AG20443 (cell line): Measurements from ENCODE around the gene LAIR1.
A peak's percentile ranks its signal among the peaks of the same experiment; 100 is the strongest.
"Not testable (repeated sequence)": the region's sequence is repeated elsewhere in the genome, so short reads cannot be mapped to it uniquely, and the experiment has no call there.

ENCODE experiments used
- DNase-seq: peaks from one replicate; pipeline ENCODE4 v3.0.0; 2012; ENCODE audit warnings: low spot score, mixed read lengths

The LAIR1 gene

GRCh38 chr19:54341295-54341694 lies 23.4 kb downstream of the LAIR1 start:
- DNase-seq = no peak

GRCh38 chr19:54339646-54340358 lies 24.9 kb downstream of the LAIR1 start:
- DNase-seq = no peak

DNA sequence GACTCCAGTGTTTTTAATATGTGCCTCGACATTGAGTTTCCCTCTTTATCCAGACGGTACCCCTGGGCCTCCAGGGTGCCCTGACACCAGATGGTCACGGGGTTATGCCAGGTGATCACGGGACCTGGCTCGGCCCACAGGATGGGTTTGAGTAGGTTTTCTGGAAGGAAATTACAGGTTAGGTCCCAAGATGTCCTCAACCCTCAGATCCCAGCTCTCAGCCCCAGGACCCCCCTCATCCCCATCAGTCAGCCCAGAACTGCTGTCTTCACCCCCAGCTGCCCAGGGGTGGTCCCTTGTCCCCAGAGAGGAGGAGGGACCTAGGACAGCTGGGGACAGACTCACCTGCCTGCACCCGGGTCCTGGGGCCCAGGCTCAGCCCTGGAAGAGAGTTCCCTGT lies 26.2 kb downstream of the LAIR1 start:
- no peak for DNase-seq

- no peak for DNase-seq
These were observed 26.9 kb downstream of the LAIR1 start for GRCh38 chr19:54337858-54338230.

- no peak for DNase-seq
These were observed 27.6 kb downstream of the LAIR1 start for GRCh38 chr19:54336893-54337857.

DNA sequence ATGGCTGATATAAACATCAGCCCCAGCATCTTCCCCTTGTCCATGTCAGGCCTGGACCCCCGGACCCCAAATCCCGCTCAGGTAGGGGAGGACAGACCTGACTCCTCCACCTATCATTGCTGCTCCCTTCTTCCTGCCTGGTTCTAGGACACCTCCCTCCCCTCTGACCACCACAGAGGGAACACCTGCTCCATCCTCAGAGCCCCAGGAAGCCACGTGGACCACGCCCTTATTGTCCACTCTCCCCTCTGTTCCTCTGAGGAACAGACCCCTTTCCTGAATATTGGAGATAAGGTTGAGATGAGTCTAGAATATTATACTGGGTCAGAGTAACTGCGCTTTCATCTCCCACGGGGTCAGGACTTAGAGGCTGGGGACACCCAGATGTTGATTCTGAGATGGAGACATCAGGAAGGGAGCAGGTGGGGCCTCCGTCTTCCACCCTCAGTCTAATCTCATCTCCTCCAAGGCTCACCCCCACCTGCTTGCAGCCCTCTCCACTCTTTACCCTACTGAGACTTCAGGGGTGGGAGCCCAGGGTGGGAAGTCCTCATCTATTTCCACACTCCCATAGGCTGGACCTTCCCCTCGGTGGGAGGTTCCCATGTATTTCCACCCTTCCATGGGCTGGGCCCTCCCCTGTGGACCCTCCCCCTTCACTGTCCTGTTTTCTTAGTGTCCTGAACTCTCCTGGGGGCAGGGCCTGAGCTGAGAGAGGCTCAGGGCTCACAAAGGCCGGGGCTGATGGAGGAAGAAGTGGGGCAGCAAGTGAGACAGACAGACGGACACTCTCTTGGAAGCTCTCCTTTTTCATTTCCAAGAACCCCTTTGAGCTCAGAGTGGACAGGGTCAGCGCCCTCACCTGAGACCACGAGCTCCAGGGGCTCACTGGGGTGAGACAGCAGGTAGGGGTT lies 28.5 kb downstream of the LAIR1 start:
- DNase-seq = no peak

DNA sequence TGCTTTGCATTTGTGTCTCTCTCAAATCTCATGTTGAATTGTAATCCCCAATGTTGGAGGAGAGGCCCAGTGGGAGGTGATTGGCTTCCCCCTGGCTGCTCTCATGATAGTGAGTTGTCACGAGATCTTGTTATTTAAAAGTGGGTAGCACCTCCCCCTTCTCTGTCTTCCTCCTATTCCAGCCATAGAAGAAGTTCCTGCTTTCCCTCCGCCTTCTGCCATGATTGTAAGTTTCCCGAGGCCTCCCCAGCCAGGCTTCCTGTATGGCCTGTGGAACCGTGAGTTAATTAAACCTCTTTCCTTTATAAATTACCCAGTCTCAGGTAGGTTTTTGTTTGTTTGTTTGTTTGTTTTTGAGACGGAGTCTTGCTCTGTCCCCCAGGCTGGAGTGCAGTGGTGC lies 29.6 kb downstream of the LAIR1 start:
- DNase-seq = no peak

DNA sequence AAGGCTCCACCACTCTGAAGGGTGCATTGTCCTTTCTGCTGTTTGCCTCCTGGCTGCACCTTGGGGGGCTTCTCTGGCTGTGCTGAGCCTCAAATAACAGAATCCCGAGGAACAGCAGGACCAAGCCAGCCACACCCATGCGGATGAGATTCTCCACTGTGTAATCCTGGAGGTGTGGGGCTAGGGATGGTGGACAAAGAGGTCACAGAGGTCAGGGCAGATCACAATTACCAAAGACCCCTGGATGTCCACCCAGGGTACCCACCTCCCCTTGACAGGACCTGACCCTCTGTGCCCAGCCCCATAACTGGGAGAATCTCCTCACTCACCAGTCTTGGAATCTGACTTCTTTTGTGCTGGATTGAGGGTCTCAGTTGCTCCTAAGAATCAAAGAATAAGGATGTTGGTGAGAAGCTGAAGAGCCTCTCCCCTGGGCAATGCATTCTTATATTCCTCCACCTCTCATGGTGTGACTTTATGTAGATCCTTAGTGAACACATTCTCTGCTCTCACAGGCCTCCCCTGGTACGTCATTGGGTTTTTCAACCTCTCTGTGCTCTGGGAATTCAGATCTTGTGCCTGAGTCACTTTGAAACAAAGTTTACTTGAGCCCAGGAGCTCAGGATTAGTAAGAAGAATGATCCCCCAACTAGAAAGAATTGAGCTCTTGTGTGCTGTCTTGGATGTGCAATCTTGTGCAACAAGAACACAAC lies 31.0 kb downstream of the LAIR1 start:
- DNase-seq = no peak

DNA sequence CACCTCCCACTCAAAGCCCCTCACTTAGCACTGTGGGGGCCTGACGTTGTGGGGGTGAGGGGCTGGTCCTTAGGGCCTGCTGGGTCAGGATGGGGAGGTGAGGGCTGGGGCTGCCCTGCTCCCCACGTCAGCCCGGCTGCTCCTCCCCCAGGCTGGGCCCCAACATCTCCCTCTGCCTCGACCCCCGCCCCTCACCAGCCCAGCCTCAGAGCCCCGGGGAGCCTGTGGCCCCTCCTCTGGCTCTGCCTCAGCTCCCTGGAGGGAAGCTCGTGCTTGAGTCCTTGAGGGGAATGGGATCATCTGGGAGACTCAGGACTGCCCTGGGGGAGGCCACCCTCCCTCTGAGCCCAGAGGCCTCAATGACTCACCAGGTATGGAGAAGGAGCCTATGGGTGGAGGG lies 32.6 kb downstream of the LAIR1 start:
- DNase-seq = no peak

GRCh38 chr19:54331626-54332025 lies 33.1 kb downstream of the LAIR1 start:
- DNase-seq = no peak

- DNase-seq = no peak
These were observed 35.1 kb downstream of the LAIR1 start for GRCh38 chr19:54329476-54330165.

- DNase-seq = not testable (repeated sequence)
These were observed 36.0 kb downstream of the LAIR1 start for GRCh38 chr19:54328781-54329180.

GRCh38 chr19:54325631-54326030 lies 39.1 kb downstream of the LAIR1 start:
- no peak for DNase-seq

DNA sequence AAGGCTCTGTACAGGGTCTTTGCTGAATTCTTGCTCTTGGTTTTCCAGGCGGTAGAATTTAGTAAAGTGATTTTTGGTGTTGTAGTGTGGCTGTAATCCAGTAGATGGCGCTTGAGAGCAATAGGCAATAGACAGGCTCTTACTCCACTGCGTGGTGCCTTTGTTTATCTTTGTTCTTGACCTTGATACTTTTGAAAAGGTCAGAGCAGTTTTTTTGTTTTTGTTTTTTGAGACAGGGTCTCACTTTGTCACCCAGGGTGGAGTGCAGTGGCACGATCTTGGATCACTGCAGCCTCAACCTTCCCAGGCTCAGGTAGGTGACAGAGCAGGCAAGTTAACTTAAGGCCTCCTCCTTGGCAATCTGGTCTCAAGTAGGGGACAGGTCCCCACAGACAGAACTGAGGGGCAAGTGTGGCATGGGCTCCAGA lies 39.5 kb downstream of the LAIR1 start:
- peak; percentile 53 for DNase-seq

- DNase-seq = no peak
These were observed 40.7 kb downstream of the LAIR1 start for GRCh38 chr19:54324071-54324470.

- DNase-seq = not testable (repeated sequence)
These were observed 41.8 kb downstream of the LAIR1 start for GRCh38 chr19:54322934-54323333.

GRCh38 chr19:54322295-54322694 lies 42.4 kb downstream of the LAIR1 start:
- DNase-seq = not testable (repeated sequence)

DNA sequence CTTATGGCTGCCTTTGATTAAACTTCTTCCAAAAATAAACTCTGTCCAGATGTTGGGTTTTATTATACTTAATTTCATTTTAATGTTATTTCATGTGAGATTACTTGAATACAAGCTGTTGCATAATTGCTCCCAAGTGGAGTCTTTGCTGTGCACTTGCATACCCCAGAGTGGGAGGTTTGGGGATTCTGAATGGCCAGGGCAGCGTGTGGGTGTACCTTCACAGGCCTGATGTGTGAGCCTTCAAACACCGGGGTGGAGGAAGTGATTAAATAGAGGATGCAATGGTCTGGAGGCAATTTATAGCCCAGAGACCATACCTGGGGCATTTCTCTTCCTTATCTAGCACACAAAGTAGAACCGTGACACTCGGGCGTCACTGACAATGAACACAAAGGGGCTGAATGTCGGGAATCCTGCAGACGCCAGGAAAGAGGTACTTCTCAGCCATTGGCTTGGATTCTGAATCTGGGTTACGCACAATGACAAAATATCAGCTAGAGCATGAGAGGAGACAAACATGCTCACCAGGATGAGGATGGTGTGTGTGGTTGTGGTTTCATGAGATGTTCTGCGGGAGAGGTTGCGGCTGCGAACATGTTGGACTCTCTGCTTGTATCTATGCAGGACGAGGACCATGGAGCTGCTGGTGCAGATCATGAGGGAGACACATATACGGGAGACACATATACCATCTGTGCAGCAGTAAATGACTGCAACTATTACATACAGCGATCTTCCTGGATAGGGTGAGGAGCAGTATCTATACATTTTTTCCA lies 44.6 kb downstream of the LAIR1 start:
- DNase-seq = no peak

GRCh38 chr19:54319049-54319448 lies 45.7 kb downstream of the LAIR1 start:
- no peak for DNase-seq

- DNase-seq = no peak
These were observed 46.8 kb downstream of the LAIR1 start for GRCh38 chr19:54317965-54318240.
